HG03280 (cell line): Measurements from ENCODE around the gene HSD17B3.
"Not testable (repeated sequence)": the region's sequence is repeated elsewhere in the genome, so short reads cannot be mapped to it uniquely, and the experiment has no call there.

Source experiments
- ATAC-seq: cut with Tn5 transposase; IDR thresholded peaks from one replicate; pipeline ENCODE4 v1.9.1; 2021; ENCODE audit warnings: mild to moderate bottlenecking, moderate library complexity; ENCODE audit not compliant: unreplicated experiment

HSD17B3 gene

DNA sequence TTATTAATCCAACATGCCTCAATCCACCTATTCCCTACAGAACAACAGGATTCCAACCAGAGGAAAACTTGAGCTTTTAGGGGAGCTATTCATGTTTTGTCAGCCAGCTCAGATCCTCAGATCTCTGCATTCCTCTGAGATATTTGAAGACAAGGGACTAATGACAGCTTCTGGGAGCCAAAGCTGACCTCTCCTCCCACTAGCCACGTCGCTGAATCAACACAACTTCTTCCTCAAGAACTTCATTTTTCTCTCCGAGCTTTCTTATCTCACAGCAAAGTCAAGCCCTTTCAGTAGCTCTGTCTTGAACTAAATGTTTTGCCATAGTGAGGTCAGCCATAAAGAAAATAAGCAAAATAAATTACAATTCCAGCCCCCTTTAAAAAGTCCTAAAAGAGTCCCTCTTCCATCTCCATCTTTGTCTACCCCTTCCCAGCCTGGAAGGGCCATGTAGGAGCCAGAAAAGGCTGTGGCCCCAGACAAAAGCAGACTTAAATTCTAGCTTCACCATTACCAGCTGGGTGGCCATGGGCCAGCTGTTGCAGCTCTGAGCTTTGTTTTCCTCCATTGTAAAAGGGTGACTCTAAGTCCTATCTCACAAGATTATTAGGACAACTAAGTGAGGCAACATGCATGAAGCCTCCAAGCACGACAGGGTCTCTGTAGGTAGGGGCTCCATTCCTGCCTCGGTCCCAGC, 65.0 kb downstream of the HSD17B3 start:
- no peak for ATAC-seq

GRCh38 chr9:96236337-96236736, 65.6 kb downstream of the HSD17B3 start:
- ATAC-seq = not testable (repeated sequence)

GRCh38 chr9:96232539-96233241, 69.3 kb downstream of the HSD17B3 start:
- no peak for ATAC-seq

DNA sequence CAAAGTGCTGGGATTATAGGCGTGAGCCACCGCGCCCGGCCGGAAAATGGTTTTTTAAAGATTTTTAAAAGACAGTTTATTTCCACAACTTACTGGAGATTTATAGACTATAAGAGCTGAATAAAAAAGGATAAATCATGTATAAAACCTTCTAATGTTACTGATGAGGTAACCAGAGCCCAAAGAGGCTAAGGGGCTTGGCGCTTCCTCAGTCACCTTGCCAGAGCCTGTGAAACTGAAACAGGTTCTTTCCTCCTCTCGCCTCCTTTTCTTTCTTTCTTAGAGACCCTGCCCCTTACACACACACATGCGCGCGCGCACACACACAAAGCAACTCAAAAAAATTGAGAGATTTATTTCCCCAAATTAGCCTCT, 69.8 kb downstream of the HSD17B3 start:
- no peak for ATAC-seq

DNA sequence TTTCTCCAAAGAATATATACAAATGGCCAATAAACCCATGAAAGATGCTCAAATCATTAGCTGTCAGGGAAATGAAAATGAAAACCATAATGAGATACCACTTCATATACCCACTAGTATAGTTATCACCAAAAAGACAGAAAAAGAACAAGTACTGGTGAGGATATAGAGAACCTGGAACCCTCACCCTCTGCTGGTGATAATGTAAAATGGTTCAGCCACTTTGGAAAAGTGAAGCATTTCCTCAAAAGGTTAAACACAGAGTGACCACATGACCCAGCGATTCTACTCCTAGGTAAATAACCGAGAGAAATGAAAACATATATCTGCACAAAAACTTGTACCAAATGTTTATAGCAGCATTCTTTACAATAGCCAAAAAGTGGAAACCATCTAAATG, 72.0 kb downstream of the HSD17B3 start:
- ATAC-seq = no peak

GRCh38 chr9:96222132-96222531, 79.8 kb downstream of the HSD17B3 start:
- no peak for ATAC-seq

DNA sequence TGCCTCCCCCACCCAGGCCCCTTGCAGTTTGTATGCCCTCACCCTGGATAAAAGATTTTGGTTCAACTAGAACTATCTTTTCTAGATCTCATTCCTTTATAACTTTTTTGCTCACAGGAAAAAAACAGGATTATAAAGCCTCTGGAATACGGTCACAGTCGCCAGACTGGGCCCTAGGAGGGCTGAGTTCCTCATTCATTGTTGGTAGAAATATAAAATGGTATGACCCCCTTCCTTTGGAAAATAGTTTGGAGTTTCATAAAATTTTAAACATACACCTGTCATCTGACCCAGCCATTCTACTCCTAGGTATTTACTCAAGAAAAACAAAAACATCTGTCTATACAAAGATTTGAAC, 82.1 kb downstream of the HSD17B3 start:
- no peak for ATAC-seq

- no peak for ATAC-seq
Measured at GRCh38 chr9:96219026-96219899, 82.7 kb downstream of the HSD17B3 start.

GRCh38 chr9:96217754-96218693, 84.0 kb downstream of the HSD17B3 start:
- peak; percentile 81 for ATAC-seq

DNA sequence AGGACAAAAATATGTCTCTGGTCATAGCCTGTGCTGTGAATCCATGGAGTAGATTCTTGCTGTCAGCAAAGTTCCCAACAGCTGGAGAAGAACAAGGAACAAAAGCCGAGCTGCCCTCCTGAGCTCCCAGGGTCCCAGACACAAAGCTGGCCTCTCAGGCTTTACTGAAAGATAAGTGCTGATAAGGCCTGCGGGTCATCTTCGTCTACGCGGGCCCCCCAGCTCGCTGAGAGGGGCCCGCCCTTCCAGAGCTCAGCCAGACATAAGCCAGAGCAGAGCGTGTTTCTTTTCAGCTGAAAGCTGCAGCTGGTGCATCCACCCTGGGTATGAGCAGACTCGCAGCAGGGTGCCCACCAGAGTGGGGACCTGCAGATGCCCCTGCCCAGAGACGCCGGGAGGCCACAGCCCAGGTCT, 84.7 kb downstream of the HSD17B3 start:
- ATAC-seq = no peak

DNA sequence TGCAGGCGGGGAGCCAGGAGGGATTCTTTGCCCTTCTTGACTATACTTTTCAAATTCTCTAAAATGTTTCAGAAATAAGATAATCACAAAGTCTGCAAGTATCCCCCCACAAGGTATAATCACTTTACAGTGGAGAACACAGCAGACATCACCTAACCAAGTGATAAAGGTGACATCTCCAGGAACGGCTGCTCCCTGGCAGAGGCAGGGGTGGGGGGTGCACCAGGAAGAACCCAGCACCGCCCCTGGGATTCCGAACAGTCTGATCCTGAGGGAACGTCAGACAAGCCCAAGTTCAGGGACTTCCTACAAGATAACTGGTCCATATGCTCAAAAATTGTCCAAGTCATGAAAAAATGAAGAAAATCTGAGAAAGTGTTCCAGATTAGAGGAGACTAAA, 85.4 kb downstream of the HSD17B3 start:
- ATAC-seq = no peak

DNA sequence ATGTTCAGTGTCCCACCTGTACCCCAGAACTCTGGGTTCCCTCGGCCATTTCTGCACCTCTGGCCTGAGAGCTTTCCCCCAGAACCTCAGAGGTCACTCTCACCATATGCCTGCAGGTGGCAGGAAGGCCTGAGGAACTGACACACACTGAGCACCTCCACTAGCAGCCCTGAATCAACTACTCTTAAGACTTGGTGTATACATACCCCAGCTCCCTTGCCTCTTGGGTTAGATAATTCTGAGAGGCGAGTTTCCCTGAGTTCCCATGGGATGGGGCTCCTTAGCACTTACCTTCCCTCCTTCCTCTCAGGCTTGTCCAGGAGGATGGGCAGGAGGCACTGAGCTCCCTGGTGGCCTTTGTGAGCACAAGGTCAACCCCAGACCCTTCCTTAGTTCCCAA, 86.1 kb downstream of the HSD17B3 start:
- no peak for ATAC-seq

GRCh38 chr9:96214635-96215034, 87.3 kb downstream of the HSD17B3 start:
- no peak for ATAC-seq

DNA sequence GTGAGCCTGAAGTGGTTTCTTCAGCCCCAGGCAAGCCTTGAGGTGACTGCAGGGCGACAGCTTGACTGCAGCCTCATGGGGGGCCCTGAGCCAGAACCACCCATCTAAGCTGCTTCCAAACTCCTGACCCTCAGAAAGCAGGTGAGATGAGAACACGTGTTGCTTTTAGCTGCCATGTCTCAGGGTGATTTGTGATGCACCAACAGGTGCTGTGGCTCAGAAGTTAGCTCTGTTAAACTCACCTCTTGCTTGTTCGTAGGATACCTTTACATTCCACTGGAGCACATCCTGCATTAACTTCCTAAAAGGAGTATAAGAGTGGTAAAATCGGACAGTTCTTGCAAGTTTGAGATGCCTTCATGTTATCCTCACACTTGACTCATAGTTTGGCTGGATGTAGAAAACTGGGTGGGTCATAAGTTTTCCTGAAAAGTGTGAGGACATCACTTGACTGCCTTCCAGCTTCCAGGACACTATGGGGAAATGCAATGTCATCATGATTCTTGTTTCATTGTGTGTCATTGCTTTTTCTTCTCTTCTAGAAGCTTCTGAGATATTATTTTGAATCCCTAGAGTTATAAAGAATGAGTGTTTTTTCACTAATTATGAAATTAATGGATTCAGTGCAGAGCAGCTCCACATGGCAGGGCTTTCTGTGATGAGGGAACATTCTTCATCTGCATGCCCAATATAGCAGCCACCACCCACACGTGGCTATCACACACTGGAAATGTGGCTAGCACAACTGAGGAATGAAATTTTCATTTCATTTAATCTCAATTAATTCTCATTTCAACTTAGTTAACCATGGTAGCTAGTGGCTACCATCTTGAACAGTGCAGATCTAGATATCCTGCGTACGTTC, 92.3 kb downstream of the HSD17B3 start:
- no peak for ATAC-seq

DNA sequence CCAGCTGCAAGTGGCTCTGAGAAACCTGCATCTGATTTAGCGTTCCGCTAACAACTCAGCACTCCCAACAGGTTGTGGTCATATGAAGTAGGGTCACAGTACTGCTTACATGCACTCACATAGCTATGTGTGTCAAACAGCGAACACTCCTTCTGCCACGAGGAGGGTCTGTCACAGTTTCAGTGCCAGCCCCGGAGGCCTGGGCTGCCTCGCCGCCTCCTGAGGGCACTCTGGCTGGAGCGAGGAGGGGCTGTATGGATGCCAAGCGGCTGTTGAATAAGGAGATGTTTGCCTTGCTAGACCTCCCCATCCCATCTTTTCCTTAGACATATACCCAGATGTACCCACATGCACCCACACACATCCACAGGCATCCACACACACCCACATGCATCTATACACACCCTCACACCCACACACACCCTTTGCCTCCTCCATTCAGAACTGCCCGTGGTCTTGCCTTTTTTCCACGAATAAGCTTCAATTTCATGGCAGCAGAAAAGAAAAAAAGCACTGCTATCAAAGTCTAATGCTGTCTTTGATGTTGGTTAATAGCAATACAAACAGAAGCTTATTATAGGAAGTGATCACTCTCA, 95.7 kb downstream of the HSD17B3 start:
- ATAC-seq = no peak

DNA sequence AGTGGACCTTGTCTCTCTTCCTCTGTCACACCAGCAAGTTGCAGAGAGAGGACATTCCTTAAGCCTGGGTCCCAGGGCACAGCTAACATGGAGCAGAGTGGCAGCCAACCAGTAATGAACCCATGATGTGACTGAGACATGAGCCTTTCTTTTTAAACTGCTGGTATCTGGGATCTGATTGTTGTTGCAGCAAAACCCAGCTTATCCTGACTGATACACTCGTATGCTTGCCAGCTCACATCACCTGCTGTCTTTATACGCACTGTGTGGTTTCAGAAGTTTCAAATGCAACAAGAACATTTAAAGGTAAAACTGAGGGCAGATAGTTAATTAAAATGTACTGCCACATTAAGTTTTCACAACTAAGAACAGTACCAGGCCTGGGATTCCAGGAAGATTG, 97.1 kb downstream of the HSD17B3 start:
- ATAC-seq = no peak

DNA sequence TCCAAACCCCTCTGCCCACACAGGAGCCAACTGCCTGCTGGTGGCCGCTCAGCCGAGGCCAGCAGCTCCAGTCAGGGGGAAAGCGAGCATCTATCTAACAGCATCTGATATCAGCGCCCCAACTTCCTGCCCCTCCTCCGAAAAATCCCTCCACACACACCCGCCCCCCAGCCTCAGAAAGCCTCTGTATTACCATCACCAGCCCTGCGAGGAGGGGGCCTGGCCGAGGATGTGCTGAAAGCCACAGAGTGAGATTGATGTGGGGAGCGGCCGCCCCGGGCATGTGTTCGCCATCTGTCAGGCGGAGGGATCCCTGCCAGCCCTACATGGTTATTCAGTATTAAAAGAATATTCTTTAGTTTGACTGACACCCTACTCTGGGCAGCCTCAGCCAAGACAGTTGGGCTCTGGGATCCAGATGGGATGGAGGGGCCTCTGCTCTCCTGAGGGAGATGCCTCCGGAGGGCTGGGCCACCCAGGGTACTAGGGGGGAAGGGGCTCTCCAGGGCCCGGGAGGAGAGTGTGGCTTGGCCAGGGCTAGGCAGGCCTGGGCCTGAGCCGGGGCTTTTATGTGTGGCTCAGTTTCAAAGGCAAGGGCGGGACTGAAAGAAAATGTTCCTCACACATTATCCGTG, 98.0 kb downstream of the HSD17B3 start:
- ATAC-seq = no peak

- no peak for ATAC-seq
Measured at GRCh38 chr9:96202971-96203780, 98.8 kb downstream of the HSD17B3 start.
